Measurements from ENCODE around the gene ARL6IP4.

The ARL6IP4 gene

DNA sequence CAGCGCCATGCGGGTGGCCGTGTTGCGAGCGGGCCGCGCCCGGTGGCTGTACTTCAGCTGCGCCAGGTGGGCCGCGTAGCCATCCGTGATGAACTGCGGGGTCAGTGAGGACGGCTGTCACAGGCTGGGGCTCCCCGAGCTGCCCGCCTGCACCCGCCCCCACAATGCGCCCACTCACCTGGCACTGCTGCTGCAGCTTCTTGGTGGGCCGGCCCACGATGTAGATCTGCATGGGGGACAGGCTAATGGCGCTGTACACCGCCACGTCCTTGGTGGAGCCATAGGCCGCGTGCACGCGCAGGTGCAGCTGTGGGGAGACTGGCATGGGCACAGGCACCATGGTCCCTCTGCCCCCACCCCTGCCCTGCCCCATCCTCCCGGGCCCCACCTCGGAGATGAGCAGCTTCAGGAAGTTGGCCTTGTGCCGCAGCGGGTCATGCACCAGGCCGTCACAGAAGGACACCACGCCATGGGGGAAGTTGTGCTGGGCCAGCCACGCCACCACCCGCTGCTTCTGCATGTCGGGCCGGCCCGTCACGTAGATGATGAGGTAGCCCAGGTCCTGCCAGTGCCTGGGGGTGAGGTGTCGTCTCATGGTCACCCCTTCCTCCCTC lies 5.9 kb downstream of the ARL6IP4 start:
- TF ChIP-seq SIN3A (IDR thresholded peaks at IDR 0.05; ENCODE audit: borderline replicate concordance, insufficient read depth, low read length) (no peak), FOXP2 (optimal IDR thresholded peaks at IDR 0.05; ENCODE audit: borderline replicate concordance, extremely low read depth, extremely low read length, insufficient read depth) (no peak), POLR2AphosphoS5 (IDR thresholded peaks at IDR 0.05; ENCODE audit: low read depth, low read length) (no peak), TAF1 (IDR thresholded peaks at IDR 0.05; ENCODE audit: borderline replicate concordance, insufficient read depth, low read length) (no peak)
- TF ChIP-seq, protein P1, sequence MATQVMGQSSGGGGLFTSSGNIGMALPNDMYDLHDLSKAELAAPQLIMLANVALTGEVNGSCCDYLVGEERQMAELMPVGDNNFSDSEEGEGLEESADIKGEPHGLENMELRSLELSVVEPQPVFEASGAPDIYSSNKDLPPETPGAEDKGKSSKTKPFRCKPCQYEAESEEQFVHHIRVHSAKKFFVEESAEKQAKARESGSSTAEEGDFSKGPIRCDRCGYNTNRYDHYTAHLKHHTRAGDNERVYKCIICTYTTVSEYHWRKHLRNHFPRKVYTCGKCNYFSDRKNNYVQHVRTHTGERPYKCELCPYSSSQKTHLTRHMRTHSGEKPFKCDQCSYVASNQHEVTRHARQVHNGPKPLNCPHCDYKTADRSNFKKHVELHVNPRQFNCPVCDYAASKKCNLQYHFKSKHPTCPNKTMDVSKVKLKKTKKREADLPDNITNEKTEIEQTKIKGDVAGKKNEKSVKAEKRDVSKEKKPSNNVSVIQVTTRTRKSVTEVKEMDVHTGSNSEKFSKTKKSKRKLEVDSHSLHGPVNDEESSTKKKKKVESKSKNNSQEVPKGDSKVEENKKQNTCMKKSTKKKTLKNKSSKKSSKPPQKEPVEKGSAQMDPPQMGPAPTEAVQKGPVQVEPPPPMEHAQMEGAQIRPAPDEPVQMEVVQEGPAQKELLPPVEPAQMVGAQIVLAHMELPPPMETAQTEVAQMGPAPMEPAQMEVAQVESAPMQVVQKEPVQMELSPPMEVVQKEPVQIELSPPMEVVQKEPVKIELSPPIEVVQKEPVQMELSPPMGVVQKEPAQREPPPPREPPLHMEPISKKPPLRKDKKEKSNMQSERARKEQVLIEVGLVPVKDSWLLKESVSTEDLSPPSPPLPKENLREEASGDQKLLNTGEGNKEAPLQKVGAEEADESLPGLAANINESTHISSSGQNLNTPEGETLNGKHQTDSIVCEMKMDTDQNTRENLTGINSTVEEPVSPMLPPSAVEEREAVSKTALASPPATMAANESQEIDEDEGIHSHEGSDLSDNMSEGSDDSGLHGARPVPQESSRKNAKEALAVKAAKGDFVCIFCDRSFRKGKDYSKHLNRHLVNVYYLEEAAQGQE (IDR thresholded peaks at IDR 0.05; ENCODE audit: insufficient read depth in 1 of 2, low read depth in 2 of 2, low read length in 2 of 2) = no peak

- no peak for TF ChIP-seq POLR2AphosphoS5 (IDR thresholded peaks at IDR 0.05; ENCODE audit: low read depth, low read length)
- TF ChIP-seq, protein P1 (IDR thresholded peaks at IDR 0.05; ENCODE audit: insufficient read depth in 1 of 2, low read depth in 2 of 2, low read length in 2 of 2) = no peak
- TF ChIP-seq TAF1 (IDR thresholded peaks at IDR 0.05; ENCODE audit: borderline replicate concordance, insufficient read depth, low read length) = no peak
- no peak for TF ChIP-seq SIN3A (IDR thresholded peaks at IDR 0.05; ENCODE audit: borderline replicate concordance, insufficient read depth, low read length)
- no peak for TF ChIP-seq FOXP2 (optimal IDR thresholded peaks at IDR 0.05; ENCODE audit: borderline replicate concordance, extremely low read depth, extremely low read length, insufficient read depth)
Observed at GRCh38 chr12:122987086-122987951, 6.8 kb downstream of the ARL6IP4 start.

- no peak for TF ChIP-seq FOXP2 (optimal IDR thresholded peaks at IDR 0.05; ENCODE audit: borderline replicate concordance, extremely low read depth, extremely low read length, insufficient read depth)
- TF ChIP-seq TAF1 (IDR thresholded peaks at IDR 0.05; ENCODE audit: borderline replicate concordance, insufficient read depth, low read length) = no peak
- TF ChIP-seq, protein P1 (IDR thresholded peaks at IDR 0.05; ENCODE audit: insufficient read depth in 1 of 2, low read depth in 2 of 2, low read length in 2 of 2) = no peak
- TF ChIP-seq SIN3A (IDR thresholded peaks at IDR 0.05; ENCODE audit: borderline replicate concordance, insufficient read depth, low read length) = no peak
- TF ChIP-seq POLR2AphosphoS5 (IDR thresholded peaks at IDR 0.05; ENCODE audit: low read depth, low read length) = no peak
Observed at GRCh38 chr12:122988036-122988435, 7.6 kb downstream of the ARL6IP4 start.

DNA sequence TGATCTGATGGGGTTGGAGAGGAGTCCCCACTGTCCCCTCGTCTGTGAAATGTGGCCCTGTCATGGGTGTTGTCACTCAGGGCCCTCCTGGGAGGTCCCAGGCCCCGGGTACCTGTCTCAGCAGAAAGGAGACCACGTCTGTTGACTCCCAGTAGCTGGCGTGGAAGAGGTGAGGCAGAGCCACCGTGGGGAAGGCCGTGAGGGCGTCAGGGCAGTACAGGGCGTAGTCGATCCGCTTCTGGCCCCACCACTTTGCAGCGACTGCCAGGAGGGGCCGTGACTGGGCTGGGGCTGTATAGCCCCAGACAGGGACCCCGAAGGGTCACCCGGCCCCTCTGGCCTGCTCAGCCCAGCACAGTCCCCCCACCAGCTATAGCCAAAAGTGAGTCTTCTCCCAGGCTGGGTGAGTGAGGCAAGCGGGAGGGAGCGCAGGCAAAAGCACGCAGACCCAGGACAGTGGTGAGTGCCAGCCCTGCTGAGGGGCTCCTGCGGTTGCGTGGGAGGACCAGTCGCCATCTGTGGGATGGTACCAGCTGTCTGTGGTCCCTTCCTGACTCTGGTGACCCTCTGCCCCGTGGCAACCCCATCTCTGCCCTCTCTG lies 8.2 kb downstream of the ARL6IP4 start:
- TF ChIP-seq POLR2AphosphoS5 (IDR thresholded peaks at IDR 0.05; ENCODE audit: low read depth, low read length) = no peak
- no peak for TF ChIP-seq FOXP2 (optimal IDR thresholded peaks at IDR 0.05; ENCODE audit: borderline replicate concordance, extremely low read depth, extremely low read length, insufficient read depth)
- TF ChIP-seq, protein P1 (IDR thresholded peaks at IDR 0.05; ENCODE audit: insufficient read depth in 1 of 2, low read depth in 2 of 2, low read length in 2 of 2) = no peak
- TF ChIP-seq SIN3A (IDR thresholded peaks at IDR 0.05; ENCODE audit: borderline replicate concordance, insufficient read depth, low read length) = no peak
- no peak for TF ChIP-seq TAF1 (IDR thresholded peaks at IDR 0.05; ENCODE audit: borderline replicate concordance, insufficient read depth, low read length)

All from PFSK-1 (cell line).